ENCODE measurements around the gene PTPN23. TPM values are rescaled to one million over a fixed set of nuclear protein-coding genes. Genes with fewer than 3 reads are reported as not detected.
"Not testable (repeated sequence)": the region's sequence is repeated elsewhere in the genome, so short reads cannot be mapped to it uniquely, and the experiment has no call there.

PTPN23 gene
- total RNA-seq, 1 donor from 2014 or later: 19.0 TPM

DNA sequence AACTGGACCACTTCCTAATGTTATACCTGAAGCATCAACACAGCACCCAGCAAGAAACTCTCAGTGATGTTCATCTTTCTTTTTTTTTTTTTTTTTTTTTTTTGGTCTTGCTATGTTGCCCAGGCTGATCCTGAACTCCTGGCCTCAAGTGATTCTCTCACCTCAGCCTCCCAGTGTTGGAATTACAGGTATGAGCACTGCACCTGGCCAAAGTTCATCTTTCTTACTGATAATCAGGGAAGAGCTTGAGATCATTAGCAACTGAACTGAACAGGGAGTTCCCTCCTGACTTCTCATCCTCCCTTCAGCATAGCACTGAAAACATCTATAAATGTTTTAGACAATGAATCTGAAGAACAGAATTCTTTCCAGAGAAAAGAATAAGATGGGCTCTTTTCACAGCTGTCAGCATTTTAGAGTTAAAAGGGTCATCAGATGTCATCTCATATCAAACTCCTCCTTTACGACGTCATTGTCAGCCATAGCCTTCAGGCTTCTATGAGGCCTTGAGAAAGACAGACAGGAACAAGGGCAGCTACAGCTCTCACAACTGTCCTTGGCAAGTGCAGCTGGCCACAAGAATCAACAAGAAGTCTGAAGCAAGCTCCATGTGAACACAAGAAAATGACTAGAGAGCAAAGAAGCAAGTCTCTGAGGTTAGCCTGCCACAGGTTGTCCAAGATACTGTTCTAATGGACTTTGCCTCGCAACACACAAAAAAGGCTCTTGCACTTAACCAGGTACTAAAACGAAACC is 61.2 kb downstream of the PTPN23 start:
- peak; percentile 89 for DNase-seq (ENCODE audit: low read depth)

DNA sequence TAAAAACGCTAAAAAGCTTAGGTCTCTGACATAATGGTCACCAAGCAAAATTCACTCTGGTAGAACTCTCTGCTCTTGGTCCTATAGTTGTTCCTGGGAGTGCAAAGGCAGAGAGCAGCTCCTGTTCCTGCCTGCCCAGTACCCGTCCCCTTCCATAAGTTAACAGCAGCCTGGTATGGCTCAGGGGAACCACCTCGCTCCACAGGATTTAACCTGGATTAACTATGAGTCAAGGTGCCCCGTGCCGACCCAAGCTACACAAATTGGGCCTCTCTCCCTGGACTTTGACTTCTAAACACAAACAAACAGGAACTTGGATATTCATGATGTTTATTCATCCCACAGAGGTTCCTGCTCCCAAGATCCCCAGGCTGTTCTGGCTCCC is 62.8 kb downstream of the PTPN23 start:
- DNase-seq (ENCODE audit: low read depth): peak; percentile 19

DNA sequence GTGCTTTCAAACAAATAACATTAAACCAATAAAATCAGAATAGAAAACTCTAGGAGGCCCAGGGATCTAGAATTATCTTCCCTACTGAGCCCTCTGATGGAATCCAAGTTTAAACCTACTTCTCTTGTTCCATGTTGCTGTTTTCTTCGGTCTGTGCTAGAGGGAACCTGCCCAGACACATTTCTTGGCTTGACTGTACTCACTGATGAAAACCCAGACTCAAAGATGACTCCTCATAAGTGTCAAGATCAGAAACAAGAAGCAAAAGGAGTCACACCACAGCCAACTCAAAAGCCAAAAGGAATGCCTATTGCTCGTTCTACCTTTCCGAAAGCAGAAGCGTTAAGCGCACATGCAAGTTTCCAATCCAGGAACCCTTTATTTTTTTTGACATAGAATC is 63.3 kb downstream of the PTPN23 start:
- DNase-seq (ENCODE audit: low read depth): peak; percentile 16

DNA sequence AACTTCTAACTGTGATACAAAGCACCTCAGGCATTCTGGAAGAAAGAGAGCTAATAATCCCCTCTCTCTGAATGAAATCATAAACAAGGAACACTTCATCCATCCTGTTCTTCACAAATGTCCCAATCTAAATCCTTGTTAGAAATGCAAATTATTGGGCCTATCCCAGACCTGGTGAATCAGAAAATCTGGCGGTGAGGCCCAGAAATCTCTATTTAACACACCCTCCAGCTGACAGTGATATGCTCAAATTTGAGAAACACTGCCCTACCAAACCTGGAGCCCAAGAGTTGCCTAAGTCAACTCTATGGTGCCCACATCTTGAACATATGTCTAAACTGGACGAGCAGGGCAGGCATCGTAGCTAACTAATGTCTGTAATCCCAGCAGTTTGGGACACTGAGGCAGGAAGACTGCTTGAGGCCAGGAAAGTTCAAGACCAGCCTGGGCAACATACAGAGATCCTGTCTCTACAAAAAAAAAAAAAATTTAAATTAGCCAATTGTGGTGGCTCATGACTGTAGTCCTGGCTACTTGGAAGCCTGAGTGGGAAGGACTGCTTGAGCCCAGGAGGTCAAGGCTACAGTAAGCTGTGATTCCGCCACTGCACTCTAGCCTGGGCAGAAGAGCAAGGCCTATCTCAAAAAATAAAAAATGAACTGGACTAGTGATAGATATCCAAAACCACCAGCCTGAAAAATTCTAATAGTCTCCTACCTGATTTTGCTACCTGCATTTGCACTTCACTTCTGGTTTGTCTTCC is 71.8 kb downstream of the PTPN23 start:
- no peak for DNase-seq (ENCODE audit: low read depth)

DNA sequence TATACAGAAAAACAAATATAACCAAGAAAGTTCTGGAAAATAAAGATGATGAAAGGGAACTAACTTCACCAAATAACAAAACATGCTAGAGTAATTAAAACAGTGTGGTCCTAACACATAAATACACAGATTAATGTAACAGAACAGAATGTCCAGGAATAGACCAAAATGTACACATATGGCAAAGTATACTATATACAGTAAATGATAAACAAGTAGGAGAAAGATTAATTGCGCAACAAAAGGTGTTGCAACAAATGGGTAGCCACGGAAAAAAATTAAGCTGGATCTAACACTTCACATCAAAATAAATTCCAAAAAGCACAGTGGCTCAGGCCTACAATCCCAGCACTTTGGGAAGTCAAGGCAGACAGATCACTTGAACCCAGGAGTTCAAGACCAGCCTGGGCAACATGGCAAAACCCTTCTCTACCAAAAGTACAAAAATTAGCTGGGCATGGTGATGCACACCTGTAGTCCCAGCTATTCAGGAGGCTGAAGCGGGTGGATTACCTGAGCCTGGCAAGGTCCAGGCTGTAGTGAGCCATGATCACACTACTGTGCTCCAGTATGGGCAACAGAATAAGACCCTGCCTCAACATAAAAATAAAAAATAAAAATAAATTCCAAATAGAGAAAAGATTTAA is 75.1 kb downstream of the PTPN23 start:
- DNase-seq (ENCODE audit: low read depth): no peak

DNA sequence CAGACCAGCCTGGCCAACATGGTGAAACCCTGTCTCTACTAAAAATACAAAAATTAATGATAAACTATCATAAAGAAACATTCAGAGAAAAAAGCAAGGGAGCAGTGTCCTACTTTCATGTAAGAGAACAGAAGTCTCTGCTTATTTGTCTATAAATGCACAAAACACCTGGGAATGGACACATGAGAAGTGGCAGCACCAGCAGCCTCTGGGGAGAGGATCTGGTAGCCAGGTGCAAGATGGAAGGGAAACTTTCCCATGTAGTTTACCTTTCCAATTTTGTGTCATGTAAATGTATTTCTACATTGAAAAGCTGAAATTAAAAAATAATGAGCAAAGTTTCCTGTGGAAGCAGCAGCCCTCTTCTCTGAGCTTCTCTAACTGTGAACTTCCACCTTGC is 76.2 kb downstream of the PTPN23 start:
- DNase-seq (ENCODE audit: low read depth): no peak

DNA sequence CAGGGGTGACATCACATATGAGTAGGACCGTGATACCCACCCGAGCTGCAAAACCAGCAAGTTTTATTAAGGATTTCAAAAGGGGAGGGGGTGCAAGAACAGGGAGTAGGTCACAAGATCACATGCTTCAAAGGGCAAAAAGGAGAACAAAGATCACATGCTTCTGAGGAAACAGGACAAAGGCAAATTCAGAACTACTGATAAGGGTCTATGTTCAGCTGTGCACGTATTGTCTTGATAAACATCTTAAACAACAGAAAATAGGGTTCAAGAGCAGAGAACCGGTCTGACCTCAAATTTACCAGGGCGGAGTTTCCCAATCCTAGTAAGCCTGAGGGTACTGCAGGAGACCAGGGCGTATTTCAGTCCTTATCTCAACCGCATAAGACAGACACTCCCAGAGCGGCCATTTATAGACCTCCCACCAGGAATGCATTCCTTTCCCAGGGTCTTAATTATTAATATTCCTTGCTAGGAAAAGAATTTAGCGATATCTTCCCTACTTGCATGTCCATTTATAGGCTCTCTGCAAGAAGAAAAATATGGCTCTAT is 78.8 kb downstream of the PTPN23 start:
- not testable (repeated sequence) for DNase-seq (ENCODE audit: low read depth)

Other genes starting within 250 kb of the PTPN23 start
- 31.3 and 32.3 TPM in 2 replicates for gene SETD2, start 216.9 kb upstream of the PTPN23 start, total RNA-seq
- 6.9 and 8.9 TPM in 2 replicates for gene KIF9, start 98.2 kb upstream of the PTPN23 start, total RNA-seq
- gene KLHL18, start 98.1 kb upstream of the PTPN23 start, total RNA-seq: 32.7 and 53.1 TPM in 2 replicates
- 77.3 and 98.8 TPM in 2 replicates for gene SCAP, start 94.9 kb downstream of the PTPN23 start, total RNA-seq
- 20.7 and 26.7 TPM in 2 replicates for gene ELP6, start 132.7 kb downstream of the PTPN23 start, total RNA-seq
- gene CSPG5, start 197.8 kb downstream of the PTPN23 start, total RNA-seq: 0.45 and 1.0 TPM in 2 replicates

Measured in myocyte (in vitro differentiated cells).